HepG2 (cell line): ENCODE results near the gene RBBP6. TPM values are rescaled to one million over a fixed set of nuclear protein-coding genes. Genes with fewer than 3 reads are reported as not detected.

ENCODE experiments used
- CTCF ChIP-seq: sonication (generic); formaldehyde crosslinking; IDR thresholded peaks from 2 replicates; pipeline ENCODE4 v1.5.0; 2020; ENCODE audit warnings: mild to moderate bottlenecking, missing genetic modification reagents, moderate library complexity
- KDM5B ChIP-seq: sonication (generic); formaldehyde crosslinking; IDR thresholded peaks from 2 replicates; pipeline ENCODE4 v1.4.0; 2020; ENCODE audit warnings: missing genetic modification reagents, mild to moderate bottlenecking, borderline replicate concordance
- KMT2B ChIP-seq: IDR thresholded peaks from 2 replicates; pipeline ENCODE4 v1.6.1; 2016; ENCODE audit warnings: missing genetic modification reagents, missing compliant biosample characterization
- RAD21 ChIP-seq: fragments of 450-650 bp; formaldehyde crosslinking; IDR thresholded peaks from 2 replicates; pipeline ENCODE4 v1.5.0; 2020; ENCODE audit warnings: mild to moderate bottlenecking
- SALL2 ChIP-seq: sonication (generic); formaldehyde crosslinking; IDR thresholded peaks from 2 replicates; pipeline ENCODE4 v1.8.1; 2023; ENCODE audit warnings: mild to moderate bottlenecking, missing genetic modification reagents, inconsistent platforms
- SMC3 ChIP-seq: IDR thresholded peaks from 2 replicates; pipeline ENCODE4 v1.6.1; 2011; ENCODE audit warnings: low read length, improper control_type of control experiment
- STAG1 ChIP-seq: sonication (generic); formaldehyde crosslinking; IDR thresholded peaks from 2 replicates; pipeline ENCODE4 v1.4.0; 2020; ENCODE audit warnings: missing genetic modification reagents
- ZIK1 ChIP-seq: sonication (generic); formaldehyde crosslinking; IDR thresholded peaks from 2 replicates; pipeline ENCODE4 v1.5.0; 2020; ENCODE audit warnings: mild to moderate bottlenecking, low read depth, missing genetic modification reagents, borderline replicate concordance
- ZNF205 ChIP-seq: IDR thresholded peaks from 2 replicates; pipeline ENCODE4 v1.6.1; 2018; ENCODE audit warnings: missing biosample characterization, missing genetic modification reagents
- ZNF770 ChIP-seq: sonication (generic); formaldehyde crosslinking; IDR thresholded peaks from 2 replicates; pipeline ENCODE4 v1.5.0; 2020; ENCODE audit warnings: mild to moderate bottlenecking, missing genetic modification reagents
- polyA plus RNA-seq, 8 experiments: library from polyadenylated mRNA; depleted of rRNA in 3 of 8; stranded (reverse) in 7 of 8; unstranded in 1 of 8; fragments of >200 nt; fragmentation: Illumina TruSeq in 4 of 8; extraction: Trizol in 4 of 8; gene quantifications; 2 replicates each; pipeline versions ENCODE4 v1.2.1 to v1.2.3, GENCODE V29; 2011 to 2016; ENCODE audit warnings: low read depth in 4 of 8, missing spikeins in 1 of 8, mixed read lengths in 1 of 8; ENCODE audit not compliant: insufficient read depth in 1 of 8
- total RNA-seq, 5 experiments: library from RNA; depleted of rRNA; stranded (reverse); fragments of >200 nt; fragmentation: Illumina TruSeq; extraction: Trizol; gene quantifications; 2 replicates each; pipeline ENCODE4 v1.2.3, GENCODE V29; 2016; ENCODE audit warnings: low read depth in 1 of 5

Gene RBBP6
- total and polyA plus RNA-seq, 2 of the 13 experiments (the other 11 are each of a cell fraction or from before 2014, with no cell fraction given): 37.1 to 70.9 TPM

- TF ChIP-seq ZNF770 (CRISPR knock-in tag) (no peak), SMC3 (peak; percentile 48; the same call in 1 of the 2 replicates), RAD21 (CRISPR knock-in tag) (peak; percentile 57; the same call in 1 of the 2 replicates), KDM5B (CRISPR knock-in tag) (no peak), ZIK1 (CRISPR knock-in tag) (no peak), ZNF205 (CRISPR knock-in tag) (no peak), SALL2 (no peak), STAG1 (CRISPR knock-in tag) (peak; percentile 79), KMT2B (CRISPR knock-in tag) (no peak), CTCF (CRISPR knock-in tag) (peak; percentile 82)
Observed at GRCh38 chr16:24499193-24499814, 40.1 kb upstream of the RBBP6 start (continued).
